ENCODE measurements around the gene KCNA2. TPM values are rescaled to one million over a fixed set of nuclear protein-coding genes. Genes with fewer than 3 reads are reported as not detected.

Gene KCNA2
- total and polyA plus RNA-seq, 2 of the 13 experiments (the other 11 are each of a cell fraction or from before 2014, with no cell fraction given) = not detected

DNA sequence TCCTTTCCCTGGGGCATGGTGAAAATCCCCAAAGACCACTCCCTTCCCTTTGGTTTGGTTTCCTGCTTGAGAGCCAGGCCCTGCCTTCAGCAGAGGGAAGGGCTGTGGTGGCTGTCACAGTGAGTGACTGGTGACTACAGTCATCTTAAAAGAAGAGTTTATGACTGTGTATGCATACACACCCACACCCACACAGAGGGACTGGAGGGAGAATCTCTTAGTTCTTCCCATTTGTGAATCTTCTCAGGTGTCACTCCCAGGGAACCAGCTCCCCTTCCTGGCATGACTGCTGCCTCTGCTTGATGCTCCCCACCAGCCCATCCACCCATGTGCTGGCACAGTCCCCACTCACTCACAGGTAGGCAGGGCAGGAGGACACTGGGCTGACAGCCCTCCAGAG is 3.9 kb upstream of the KCNA2 start:
- ChIA-PET CTCF (ENCODE audit: low intra/inter-chr PET ratio, low total read pairs) (no interaction called here), POLR2A (no interaction called here)
- no TSS peak for BruUV-seq (replicated peaks)
- FAIRE-seq = no peak
- Histone ChIP-seq H4K20me1 (ENCODE audit: insufficient read depth, low read length) (no peaks in the 10 kb centered on the region), H3K27ac (ENCODE audit: extremely low read length, insufficient read depth, low read length) (no peak overlapping the region), H3K4me1 (ENCODE audit: insufficient read depth, low read length) (no peaks in the 10 kb centered on the region; the same call in 1 of the 2 replicates), H3K9ac (ENCODE audit: insufficient read depth, low read depth, low read length) (no peak overlapping the region), H2AFZ (ENCODE audit: low read length) (no peak overlapping the region), H3K9me3 (ENCODE audit: low read length) (no peaks in the 10 kb centered on the region), H3K27me3 (ENCODE audit: control insufficient read depth in 1 of 2, insufficient read depth in 2 of 2, low read length in 2 of 2) (peaks cover 9 to 50% of the 10 kb centered on the region in 2 experiments), H3K79me2 (ENCODE audit: insufficient read depth, low read length) (no peaks in the 10 kb centered on the region), H3K36me3 (replicated peaks in 1 of 2; ENCODE audit: control insufficient read depth in 1 of 2, insufficient read depth in 2 of 2, low read length in 2 of 2) (no peaks in the 10 kb centered on the region), H3K4me3 (replicated peaks in 1 of 3; ENCODE audit: insufficient read depth in 1 of 3, low read depth in 2 of 3, low read length in 3 of 3) (no peak overlapping the region), H3K4me2 (ENCODE audit: low read depth, low read length) (no peak overlapping the region)
- in situ Hi-C loops (cut with HindIII; ENCODE audit: extremely low pct_ligation_motif_present, low pct_unique_long_range_greater_than_20kb) = loop anchor here (5.0 kb wide), 1 partner anchor 53 kb away; no protein-coding TSS in a partner anchor
- intact Hi-C loops (cut with micrococcal nuclease; ENCODE audit: unreplicated experiment) = loop anchor here (10.0 kb wide), 1 partner anchor 85 kb away; no protein-coding TSS in a partner anchor
- no peak for TF ChIP-seq ZNF615 (CRISPR knock-in tag; IDR thresholded peaks at IDR 0.05; ENCODE audit: borderline replicate concordance)
- TF ChIP-seq, protein P1, sequence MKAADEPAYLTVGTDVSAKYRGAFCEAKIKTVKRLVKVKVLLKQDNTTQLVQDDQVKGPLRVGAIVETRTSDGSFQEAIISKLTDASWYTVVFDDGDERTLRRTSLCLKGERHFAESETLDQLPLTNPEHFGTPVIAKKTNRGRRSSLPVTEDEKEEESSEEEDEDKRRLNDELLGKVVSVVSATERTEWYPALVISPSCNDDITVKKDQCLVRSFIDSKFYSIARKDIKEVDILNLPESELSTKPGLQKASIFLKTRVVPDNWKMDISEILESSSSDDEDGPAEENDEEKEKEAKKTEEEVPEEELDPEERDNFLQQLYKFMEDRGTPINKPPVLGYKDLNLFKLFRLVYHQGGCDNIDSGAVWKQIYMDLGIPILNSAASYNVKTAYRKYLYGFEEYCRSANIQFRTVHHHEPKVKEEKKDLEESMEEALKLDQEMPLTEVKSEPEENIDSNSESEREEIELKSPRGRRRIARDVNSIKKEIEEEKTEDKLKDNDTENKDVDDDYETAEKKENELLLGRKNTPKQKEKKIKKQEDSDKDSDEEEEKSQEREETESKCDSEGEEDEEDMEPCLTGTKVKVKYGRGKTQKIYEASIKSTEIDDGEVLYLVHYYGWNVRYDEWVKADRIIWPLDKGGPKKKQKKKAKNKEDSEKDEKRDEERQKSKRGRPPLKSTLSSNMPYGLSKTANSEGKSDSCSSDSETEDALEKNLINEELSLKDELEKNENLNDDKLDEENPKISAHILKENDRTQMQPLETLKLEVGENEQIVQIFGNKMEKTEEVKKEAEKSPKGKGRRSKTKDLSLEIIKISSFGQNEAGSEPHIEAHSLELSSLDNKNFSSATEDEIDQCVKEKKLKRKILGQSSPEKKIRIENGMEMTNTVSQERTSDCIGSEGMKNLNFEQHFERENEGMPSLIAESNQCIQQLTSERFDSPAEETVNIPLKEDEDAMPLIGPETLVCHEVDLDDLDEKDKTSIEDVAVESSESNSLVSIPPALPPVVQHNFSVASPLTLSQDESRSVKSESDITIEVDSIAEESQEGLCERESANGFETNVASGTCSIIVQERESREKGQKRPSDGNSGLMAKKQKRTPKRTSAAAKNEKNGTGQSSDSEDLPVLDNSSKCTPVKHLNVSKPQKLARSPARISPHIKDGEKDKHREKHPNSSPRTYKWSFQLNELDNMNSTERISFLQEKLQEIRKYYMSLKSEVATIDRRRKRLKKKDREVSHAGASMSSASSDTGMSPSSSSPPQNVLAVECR (CRISPR knock-in tag; IDR thresholded peaks at IDR 0.05; ENCODE audit: borderline replicate concordance) = no peak
- no peak for DNase-seq (ENCODE audit: low spot score)
- no peak for ATAC-seq

DNA sequence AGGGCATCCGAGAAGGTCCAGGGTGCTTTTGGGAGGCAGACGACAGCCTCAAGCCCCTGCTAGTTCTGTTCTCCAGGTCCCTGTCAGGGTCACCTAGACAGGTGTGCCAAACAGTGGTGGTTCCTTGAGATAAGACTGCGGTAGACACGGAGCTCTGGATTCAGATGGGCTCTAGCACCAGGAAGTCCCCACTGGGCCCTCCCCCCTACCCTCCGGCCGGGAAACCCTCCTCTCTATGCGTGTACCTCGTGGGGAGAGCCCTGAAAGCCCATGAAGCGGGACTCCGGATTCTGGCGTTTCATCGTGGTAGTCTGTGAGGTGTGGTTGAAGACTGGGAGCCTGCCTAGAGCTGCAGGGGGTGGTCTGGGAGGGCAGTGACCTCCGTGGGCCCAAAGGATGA is 2.1 kb upstream of the KCNA2 start:
- Histone ChIP-seq H3K27ac (ENCODE audit: extremely low read length, insufficient read depth, low read length) (no peak overlapping the region), H3K36me3 (replicated peaks in 1 of 2; ENCODE audit: control insufficient read depth in 1 of 2, insufficient read depth in 2 of 2, low read length in 2 of 2) (no peaks in the 10 kb centered on the region), H4K20me1 (ENCODE audit: insufficient read depth, low read length) (no peaks in the 10 kb centered on the region), H3K4me1 (ENCODE audit: insufficient read depth, low read length) (no peaks in the 10 kb centered on the region; the same call in 1 of the 2 replicates), H3K9me3 (ENCODE audit: low read length) (no peaks in the 10 kb centered on the region), H3K9ac (ENCODE audit: insufficient read depth, low read depth, low read length) (no peak overlapping the region), H3K4me2 (ENCODE audit: low read depth, low read length) (no peak overlapping the region), H3K4me3 (replicated peaks in 1 of 3; ENCODE audit: insufficient read depth in 1 of 3, low read depth in 2 of 3, low read length in 3 of 3) (no peak overlapping the region), H3K27me3 (ENCODE audit: control insufficient read depth in 1 of 2, insufficient read depth in 2 of 2, low read length in 2 of 2) (peaks cover 9 to 69% of the 10 kb centered on the region in 2 experiments), H2AFZ (ENCODE audit: low read length) (no peak overlapping the region), H3K79me2 (ENCODE audit: insufficient read depth, low read length) (no peaks in the 10 kb centered on the region)
- ATAC-seq (no peak), DNase-seq (ENCODE audit: low spot score) (no peak), FAIRE-seq (no peak)
- intact Hi-C loops (cut with micrococcal nuclease; ENCODE audit: unreplicated experiment) = no loop called here
- BruUV-seq (replicated peaks) = no TSS peak
- CTCF ChIA-PET (ENCODE audit: low intra/inter-chr PET ratio, low total read pairs) = no interaction called here
- in situ Hi-C loops (cut with HindIII; ENCODE audit: extremely low pct_ligation_motif_present, low pct_unique_long_range_greater_than_20kb) = no loop called here
- POLR2A ChIA-PET = no interaction called here
- TF ChIP-seq ZNF136 (CRISPR knock-in tag; IDR thresholded peaks at IDR 0.05; ENCODE audit: low read depth) = no peak
- no peak for TF ChIP-seq ZMAT3 (CRISPR knock-in tag; conservative IDR thresholded peaks at IDR 0.05)
- TF ChIP-seq MED13 (CRISPR knock-in tag; IDR thresholded peaks at IDR 0.05) = no peak
- TF ChIP-seq ZNF776 (CRISPR knock-in tag; IDR thresholded peaks at IDR 0.05) = no peak
- no peak for TF ChIP-seq RAD21 (CRISPR knock-in tag; IDR thresholded peaks at IDR 0.05)
- TF ChIP-seq PAX8 (CRISPR knock-in tag; IDR thresholded peaks at IDR 0.05; ENCODE audit: borderline replicate concordance) = no peak
- no peak for TF ChIP-seq RFXAP (CRISPR knock-in tag; IDR thresholded peaks at IDR 0.05; ENCODE audit: borderline replicate concordance)
- no peak for TF ChIP-seq MEIS2 (CRISPR knock-in tag; IDR thresholded peaks at IDR 0.05)
- no peak for TF ChIP-seq FOSL1 (CRISPR knock-in tag; IDR thresholded peaks at IDR 0.05; ENCODE audit: borderline replicate concordance)
- TF ChIP-seq PHF20 (CRISPR knock-in tag; IDR thresholded peaks at IDR 0.05) = no peak
- TF ChIP-seq TBP (CRISPR knock-in tag; IDR thresholded peaks at IDR 0.05) = no peak
- TF ChIP-seq PCBP2 (optimal IDR thresholded peaks at IDR 0.05; ENCODE audit: low read depth, low read length, poor library complexity, severe bottlenecking) = no peak
- TF ChIP-seq ZNF841 (CRISPR knock-in tag; IDR thresholded peaks at IDR 0.05; ENCODE audit: borderline replicate concordance) = no peak
- no peak for TF ChIP-seq SMARCE1 (IDR thresholded peaks at IDR 0.05; ENCODE audit: borderline replicate concordance)
- 22% methylated on average over 8 of the region's 13 CpGs for WGBS (ENCODE audit: low lambda C conversion rate)
